ENCODE results near the gene IL23R.

IL23R gene

GRCh38 chr1:67149179-67149770 lies 17.0 kb upstream of the IL23R start:
- peak; percentile 85 for DNase-seq (ENCODE audit: low read depth)

- DNase-seq (ENCODE audit: low read depth), result no peak
These were observed 15.3 kb upstream of the IL23R start for GRCh38 chr1:67150931-67151330.

GRCh38 chr1:67158401-67158800 lies 7.9 kb upstream of the IL23R start:
- no peak for DNase-seq (ENCODE audit: low read depth)

- no peak for DNase-seq (ENCODE audit: low read depth)
These were observed 7.0 kb upstream of the IL23R start for GRCh38 chr1:67159233-67159632.

- DNase-seq (ENCODE audit: low read depth), result peak; percentile 62
These were observed 3.3 kb upstream of the IL23R start for GRCh38 chr1:67162954-67163353.

- no peak for DNase-seq (ENCODE audit: low read depth)
These were observed 699 bp upstream of the IL23R start for GRCh38 chr1:67165468-67166041.

GRCh38 chr1:67169496-67169895 lies 3.2 kb downstream of the IL23R start:
- DNase-seq (ENCODE audit: low read depth), result no peak

- no peak for DNase-seq (ENCODE audit: low read depth)
These were observed 3.7 kb downstream of the IL23R start for GRCh38 chr1:67169932-67170331.

- no peak for DNase-seq (ENCODE audit: low read depth)
These were observed 4.7 kb downstream of the IL23R start for GRCh38 chr1:67170751-67171573.

GRCh38 chr1:67171574-67171955 lies 5.3 kb downstream of the IL23R start:
- DNase-seq (ENCODE audit: low read depth), result no peak

- no peak for DNase-seq (ENCODE audit: low read depth)
These were observed 5.7 kb downstream of the IL23R start for GRCh38 chr1:67171978-67172377.

- DNase-seq (ENCODE audit: low read depth), result no peak
These were observed 7.7 kb downstream of the IL23R start for GRCh38 chr1:67173988-67174387.

- DNase-seq (ENCODE audit: low read depth), result no peak
These were observed 8.5 kb downstream of the IL23R start for GRCh38 chr1:67174716-67175284.

- no peak for DNase-seq (ENCODE audit: low read depth)
These were observed 9.4 kb downstream of the IL23R start for GRCh38 chr1:67175530-67176087.

GRCh38 chr1:67184838-67185421 lies 18.7 kb downstream of the IL23R start:
- no peak for DNase-seq (ENCODE audit: low read depth)

- no peak for DNase-seq (ENCODE audit: low read depth)
These were observed 21.9 kb downstream of the IL23R start for GRCh38 chr1:67188137-67188536.

- DNase-seq (ENCODE audit: low read depth), result no peak
These were observed 23.7 kb downstream of the IL23R start for GRCh38 chr1:67189953-67190352.

- no peak for DNase-seq (ENCODE audit: low read depth)
These were observed 24.2 kb downstream of the IL23R start for GRCh38 chr1:67190410-67190809.

- DNase-seq (ENCODE audit: low read depth), result no peak
These were observed 24.7 kb downstream of the IL23R start for GRCh38 chr1:67190942-67191341.

GRCh38 chr1:67191668-67192520 lies 25.6 kb downstream of the IL23R start:
- peak; percentile 16 for DNase-seq (ENCODE audit: low read depth)

- no peak for DNase-seq (ENCODE audit: low read depth)
These were observed 26.6 kb downstream of the IL23R start for GRCh38 chr1:67192902-67193301.

Measured in iris pigment epithelial cell (primary cell).